HG02642 (cell line): ENCODE measurements around the gene NBPF1.
"Not testable (repeated sequence)": the region's sequence is repeated elsewhere in the genome, so short reads cannot be mapped to it uniquely, and the experiment has no call there.

ENCODE experiments used
- ATAC-seq: cut with Tn5 transposase; IDR thresholded peaks from one replicate; pipeline ENCODE4 v1.9.1; 2021; ENCODE audit warnings: mild to moderate bottlenecking; ENCODE audit not compliant: unreplicated experiment, poor library complexity

Gene NBPF1

DNA sequence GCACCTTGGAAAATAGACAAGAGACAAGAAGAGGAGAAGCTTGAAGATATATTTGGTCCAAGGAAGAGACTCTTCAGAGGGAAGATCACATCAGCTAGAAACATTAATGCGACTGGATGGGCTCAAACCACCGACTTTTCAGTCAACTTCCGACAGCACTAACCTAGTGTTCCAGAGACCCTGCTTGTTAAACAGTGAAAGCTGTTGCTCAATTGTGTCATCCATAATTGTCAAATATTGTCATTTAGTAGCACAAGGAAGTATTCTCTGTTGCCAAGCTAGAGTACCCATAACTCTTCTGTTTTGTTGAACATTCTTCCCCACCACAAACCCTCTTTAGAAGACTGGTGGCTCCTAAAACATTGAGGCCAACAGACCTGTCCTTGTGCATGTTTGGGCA is 56.3 kb downstream of the NBPF1 start:
- not testable (repeated sequence) for ATAC-seq

DNA sequence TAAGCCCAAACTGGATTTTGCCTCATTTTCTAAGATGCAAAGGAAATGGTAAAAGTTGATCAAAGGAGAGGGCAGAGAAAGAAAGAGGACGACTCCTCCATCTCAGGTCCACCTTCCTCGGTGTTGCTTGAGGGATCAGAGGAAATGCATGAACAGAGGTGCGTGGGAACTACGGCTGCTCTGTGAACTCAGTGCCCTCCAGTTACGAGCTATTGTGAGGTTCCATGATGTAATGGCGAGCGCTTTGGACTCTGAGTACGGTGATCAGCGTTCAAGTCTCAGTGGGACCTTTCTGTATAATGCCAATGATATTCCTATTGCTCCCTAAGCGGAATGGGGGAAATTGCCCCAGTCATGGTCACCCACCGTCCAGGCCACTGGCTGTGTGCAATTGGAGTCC is 60.1 kb downstream of the NBPF1 start:
- not testable (repeated sequence) for ATAC-seq

DNA sequence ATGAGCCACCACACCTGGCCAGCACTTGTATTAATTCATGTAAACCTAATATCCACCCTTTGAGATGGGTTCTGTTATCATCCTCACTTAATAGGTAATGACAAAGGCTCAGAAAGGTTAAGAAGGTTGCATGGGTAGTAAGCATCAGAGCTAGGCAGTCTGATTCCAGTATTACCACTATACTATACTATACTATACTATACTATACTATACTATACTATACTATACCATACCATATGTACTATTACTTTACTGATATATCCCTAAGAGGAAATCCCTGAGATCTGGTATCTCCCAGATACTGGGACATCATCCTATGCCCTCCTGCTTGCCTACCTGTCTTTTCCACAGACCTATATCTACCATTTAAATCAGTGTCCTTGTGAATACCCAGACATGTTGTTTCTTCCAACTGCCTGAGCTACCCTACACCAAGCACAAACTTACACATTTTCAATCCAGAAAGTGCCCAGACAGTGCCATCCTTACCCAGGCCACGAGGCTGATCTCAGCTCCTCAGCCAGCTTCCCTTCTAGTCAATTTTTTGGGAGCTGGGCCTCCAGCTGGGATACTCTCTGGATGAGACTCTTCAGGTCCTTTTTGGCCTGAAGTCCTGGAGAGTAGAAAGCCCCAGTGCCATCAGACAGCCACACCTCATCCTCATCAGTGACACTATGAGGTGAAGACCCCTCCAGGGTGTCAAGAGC is 63.0 kb downstream of the NBPF1 start:
- not testable (repeated sequence) for ATAC-seq

DNA sequence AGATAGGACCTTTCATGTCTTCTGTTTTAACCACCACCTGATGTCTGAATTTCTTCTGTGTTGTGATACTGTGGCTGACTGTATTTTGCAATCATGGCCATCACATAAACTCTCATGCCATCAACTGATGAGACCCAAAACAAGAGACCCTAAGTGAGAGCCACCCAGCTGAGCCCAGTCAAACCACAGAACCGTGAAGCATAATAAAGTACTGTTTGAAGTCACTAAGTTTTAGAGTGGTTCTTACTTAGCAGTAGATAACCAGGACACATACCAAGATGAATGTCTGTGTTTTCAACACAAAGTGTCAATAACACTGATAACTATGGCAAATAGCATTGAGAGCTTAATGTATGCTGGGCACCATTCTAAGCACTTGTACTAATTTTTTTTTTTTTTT is 63.8 kb downstream of the NBPF1 start:
- not testable (repeated sequence) for ATAC-seq

DNA sequence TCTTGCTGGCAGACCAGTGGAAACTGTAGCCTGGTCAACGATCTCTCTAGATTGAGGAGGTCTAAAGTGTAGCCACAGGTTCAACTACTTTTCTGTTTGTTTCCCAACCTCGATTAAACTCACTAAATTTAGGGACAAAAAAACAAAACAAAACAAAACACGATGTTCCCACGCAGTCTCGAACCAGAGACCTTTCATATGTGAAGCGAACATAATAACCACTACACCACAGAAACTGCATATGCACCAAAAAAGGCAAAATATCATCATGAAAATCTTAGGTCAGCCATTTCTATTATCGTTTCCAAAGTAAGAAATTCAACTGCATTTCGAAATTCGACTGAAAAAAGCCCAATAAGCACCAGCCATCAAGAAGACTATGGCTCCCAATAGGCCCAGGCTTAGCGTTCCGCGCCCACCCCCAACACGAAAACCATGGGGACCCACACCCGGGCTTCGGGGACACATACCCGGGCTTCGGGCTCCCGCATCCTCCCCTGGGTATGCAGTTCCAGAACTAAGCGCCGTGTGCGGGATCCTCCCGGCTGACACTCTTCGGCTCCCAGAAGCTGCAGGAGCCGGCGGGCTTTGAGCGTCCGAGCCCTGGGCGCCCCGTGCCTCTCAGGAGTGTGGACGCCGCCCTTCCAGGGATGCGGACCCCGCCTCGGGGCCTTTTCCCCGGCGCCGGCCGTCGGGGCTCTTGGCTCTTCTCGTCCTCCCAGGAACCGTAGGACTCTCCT is 65.7 kb downstream of the NBPF1 start:
- ATAC-seq, result not testable (repeated sequence)

DNA sequence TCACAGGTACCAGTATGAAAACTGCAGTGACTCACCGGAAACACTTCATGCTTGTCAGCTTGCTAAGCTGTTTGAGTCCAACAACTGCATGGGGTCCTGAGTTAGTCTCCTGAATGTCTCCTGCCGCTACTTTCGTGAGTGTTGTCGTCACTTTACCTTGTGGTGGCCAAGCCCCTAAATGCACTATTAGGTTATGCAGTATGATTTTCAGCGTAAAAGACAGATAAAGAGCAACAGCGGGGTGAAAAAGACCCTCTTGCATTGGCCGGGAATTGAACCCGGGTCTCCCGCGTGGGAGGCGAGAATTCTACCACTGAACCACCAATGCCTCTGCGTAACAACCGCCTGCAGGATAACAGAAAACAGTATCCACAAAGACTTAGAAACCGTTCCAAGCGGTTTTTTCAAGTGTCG is 67.7 kb downstream of the NBPF1 start:
- ATAC-seq, result not testable (repeated sequence)

DNA sequence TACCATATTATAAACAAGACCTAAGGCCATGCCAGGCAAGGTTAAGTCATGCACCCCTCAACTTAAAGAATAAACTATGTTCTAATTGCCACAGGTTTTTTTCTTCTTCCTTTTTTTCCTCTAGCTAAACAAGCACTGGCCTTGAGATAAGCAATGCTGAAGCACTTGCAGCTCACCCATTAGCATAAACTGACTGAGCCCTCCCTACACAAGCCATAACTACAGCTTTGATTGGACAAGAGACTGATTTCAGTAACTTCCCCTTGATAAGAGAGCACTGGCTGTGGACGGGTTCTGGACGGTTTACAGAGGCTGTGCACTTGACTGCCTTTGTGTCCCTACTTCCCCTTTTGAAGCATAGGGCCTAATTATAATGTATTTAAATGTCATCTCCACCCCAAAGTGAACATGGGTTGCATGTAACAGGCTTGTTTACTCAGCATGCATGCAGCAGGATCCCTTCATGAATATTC is 72.9 kb downstream of the NBPF1 start:
- not testable (repeated sequence) for ATAC-seq

DNA sequence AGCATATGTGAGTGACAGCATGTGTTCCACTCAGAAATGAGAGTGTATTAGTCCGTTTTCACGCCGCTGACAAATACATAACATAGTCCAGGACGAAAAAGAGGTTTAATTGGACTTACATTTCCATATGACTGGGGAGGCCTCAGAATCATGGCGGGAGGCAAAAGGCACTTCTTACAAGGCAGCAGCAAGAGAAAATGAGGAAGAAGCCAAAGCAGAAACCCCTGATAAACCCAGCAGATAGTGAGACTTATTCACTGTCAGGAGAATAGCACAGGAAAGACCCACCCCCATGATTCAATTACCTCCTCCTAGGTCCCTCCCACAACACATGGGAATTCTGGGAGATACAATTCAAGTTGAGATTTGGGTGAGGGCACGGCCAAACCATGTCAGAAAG is 75.8 kb downstream of the NBPF1 start:
- ATAC-seq, result not testable (repeated sequence)

DNA sequence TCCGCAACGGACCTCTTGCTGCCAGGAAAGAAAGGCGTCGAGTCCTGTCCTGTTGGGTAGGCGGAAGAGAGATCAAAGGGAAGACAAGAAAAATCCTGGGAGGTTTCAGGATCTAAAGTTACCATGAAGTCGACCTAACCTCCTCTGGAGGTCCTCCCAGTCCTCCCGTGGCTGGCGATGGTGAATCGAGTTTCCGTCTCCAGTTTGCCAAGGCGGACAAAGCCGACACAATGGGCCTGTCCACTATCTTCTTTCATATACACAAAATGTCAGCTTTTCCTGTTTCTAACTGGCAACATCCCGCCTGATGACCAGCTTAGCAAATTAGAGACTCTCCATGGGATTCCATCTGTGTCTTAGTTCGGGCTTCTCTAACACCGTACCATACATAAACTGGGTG is 76.6 kb downstream of the NBPF1 start:
- not testable (repeated sequence) for ATAC-seq

DNA sequence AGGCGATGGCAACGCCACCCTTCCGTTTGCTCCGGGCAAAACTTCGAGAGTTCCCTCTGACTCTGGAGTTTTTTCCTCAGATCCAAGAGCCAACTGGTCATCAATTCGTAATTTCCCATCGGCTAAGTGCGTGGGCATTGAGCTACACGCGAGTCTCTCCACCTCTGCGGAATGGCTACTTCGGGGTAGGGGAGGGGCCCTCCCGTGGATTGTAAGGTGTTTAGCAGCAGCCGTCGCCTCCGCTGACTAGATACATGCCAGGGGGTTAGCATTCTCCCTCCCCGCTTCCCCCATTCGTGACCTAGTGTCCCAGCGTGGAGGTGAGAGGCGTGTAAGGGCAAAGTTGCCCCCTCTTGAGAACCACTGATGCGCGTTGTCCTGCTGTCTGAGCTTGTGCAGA is 77.5 kb downstream of the NBPF1 start:
- ATAC-seq, result not testable (repeated sequence)

DNA sequence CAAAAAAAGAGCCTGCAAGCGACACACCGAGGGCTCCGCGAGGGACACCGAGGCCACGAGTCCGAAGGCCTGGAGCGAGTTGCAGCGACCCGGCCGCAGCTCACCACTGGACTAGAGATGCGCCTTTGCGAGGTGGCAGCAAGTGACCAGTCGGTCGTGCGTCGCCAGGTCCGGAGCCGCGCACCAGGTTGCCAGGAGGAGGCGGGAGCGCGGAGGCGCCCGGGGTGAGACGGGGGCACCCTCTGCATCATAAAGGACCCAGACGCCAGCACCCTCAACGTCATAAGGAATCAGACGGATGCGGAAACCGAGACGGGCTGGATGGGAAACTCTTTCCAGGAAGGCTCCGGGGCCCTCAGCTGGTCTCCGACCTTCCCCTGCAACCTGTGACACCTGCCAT is 77.9 kb downstream of the NBPF1 start:
- ATAC-seq, result not testable (repeated sequence)

DNA sequence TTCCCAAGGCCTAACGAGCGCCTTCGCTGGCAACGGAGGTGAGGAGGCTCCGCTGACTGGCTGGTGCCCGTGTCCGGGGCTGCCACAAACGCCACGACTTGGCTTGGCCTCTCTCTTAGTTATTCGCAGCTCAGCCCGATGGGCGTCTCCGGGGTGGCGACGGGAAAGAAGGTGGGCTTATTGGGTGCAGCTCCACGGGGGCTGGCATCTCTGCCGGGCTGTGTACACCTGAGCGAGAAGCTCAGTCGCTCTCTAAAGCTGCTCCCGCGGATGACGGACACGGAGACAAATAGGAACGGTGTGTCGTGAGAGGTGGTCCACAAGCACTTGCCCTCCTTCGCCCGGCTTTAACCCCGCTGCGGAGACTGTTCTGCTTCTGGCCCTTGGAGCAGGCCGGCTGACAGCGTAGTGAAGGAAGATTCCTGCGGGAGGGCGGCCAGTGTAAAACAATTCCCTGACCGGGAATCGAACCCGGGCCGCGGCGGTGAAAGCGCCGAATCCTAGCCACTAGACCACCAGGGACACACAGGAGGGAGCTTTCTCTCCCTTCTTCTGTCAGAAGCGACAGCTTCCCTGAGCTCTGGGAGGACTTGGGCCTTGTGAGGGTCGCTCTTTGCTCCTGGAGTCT is 78.4 kb downstream of the NBPF1 start:
- ATAC-seq, result not testable (repeated sequence)

DNA sequence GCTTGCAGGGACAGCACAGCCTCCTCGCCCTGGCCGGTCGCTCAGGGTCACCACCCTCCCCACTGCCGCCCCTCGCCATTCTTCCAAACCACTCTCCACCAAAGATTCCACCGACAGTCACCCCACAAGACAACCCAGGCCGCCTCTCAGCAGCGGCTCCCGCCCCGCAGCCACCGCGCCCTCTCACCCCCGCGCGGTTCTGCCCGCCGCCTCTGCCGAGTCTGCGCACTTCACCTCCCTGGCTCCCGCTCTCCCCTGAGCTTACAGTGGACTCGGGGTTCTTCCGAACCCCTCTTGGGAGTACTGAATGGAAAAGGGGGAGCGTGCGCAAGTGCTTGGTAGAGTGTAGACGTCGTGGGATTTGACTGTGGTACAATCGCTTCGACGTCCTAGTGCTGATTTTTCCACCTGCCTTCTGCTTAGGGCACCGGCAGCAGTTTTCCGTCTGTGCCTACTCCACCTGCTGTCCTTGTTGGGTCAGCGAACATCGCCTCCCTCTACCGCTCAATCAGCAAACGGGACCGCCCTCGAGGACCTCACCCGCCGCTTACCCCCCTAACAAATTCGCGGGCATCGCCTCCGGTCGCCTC is 79.0 kb downstream of the NBPF1 start:
- ATAC-seq, result not testable (repeated sequence)

DNA sequence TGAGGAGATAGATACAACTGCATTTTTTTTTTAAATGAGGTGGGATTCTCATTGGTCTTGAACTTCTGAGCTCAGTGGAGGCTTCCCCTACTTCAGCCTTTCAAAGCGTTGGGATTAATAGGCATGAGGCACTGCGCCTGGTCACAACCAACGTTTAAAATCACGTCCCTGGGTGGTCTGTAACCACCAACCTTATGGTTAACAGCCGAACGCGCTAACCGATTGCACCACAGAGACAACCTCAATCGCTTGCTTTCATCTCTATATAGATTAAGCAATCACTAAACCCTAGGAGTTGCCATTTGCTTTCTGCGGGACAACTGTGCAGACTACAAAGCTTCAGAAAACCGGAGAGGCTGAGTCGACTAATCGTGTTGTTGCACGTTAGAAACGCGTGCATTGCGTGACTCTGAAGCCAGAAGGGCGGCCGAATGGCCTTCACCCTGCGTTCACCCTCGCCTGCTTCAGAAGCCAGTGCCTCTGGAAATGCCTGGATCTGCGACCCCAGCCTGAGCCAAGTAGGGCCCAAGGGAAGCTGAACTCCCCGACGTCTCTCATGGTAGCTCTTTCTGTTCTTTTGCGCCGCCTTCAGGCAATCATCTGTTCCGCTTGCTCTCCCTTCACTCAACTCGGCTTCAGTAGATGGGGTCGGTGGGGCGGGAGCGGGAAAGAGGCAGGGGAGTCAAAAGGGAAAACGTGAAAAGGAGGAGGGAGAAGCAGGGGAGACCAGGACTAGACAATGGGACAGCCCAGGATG is 81.0 kb downstream of the NBPF1 start:
- ATAC-seq, result not testable (repeated sequence)

DNA sequence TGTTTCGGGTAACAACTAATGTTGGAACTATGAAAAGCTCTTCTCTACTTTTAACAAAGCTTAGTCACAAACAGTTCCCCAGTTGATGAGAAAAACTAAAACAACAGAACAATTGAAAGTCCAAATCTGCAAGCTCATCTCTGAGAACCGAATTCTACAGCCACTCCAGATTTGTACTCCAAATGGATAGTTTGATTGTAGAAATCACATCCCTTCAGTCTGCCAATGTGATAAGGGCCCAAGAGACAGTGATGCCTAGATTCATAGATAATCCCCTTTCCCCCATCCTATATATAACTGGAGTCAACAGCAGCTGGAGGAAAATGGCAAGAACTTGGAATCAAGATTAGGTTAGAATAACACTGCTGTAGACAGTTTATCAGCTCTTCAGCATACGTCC is 85.0 kb downstream of the NBPF1 start:
- not testable (repeated sequence) for ATAC-seq

DNA sequence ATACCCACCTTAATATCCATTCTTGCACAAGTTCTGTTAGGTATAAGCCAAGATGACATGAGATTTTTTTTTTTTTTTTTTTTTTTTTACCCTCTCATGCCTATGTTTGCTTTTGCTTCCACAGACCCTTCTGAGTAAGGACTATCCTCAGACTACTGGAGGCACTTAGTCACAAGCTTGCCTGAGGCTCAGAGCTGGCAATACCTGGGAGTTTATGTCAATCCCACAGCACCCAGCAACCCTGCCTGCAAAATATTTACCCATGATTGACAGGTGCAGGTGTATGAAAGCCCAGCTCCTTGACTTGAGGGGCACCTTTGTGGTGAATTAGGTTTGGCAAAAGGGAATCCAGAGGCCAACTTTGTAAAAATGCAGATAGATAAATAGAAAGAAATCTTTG is 87.6 kb downstream of the NBPF1 start:
- ATAC-seq, result not testable (repeated sequence)

DNA sequence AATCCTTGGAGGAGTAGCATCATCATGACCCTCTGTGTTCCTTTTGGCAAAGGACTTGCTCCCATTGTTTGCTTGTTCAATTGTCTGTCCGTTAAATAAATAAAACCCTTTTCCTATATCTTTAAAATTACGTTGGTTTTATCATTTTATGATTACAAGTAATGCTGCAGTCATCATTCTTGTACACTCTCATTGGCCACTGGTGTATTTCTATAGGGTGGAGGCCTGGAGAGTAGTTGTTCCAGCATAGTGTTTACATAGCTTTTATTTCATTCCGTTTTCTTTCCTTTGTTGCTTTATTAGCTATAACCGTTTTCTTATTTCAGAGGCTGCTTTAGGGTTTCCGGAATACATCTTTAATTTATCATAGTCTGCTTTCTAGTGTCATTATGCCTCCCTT is 91.7 kb downstream of the NBPF1 start:
- ATAC-seq, result not testable (repeated sequence)

DNA sequence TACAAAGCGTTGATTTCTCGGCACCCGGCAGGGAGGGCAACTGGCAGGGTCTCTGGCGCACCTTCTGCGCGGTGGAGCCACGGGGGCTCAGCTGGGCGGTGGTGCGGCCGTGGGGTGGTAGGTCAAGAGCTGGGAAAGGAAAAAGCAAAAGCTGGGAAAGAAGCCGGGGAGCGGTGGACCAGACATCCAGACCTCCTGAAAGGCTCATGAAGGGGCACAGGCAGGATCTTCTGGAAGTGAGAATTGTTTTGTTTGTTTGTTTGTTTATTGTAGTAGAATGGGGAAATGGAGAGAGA is 92.1 kb downstream of the NBPF1 start:
- no peak for ATAC-seq

DNA sequence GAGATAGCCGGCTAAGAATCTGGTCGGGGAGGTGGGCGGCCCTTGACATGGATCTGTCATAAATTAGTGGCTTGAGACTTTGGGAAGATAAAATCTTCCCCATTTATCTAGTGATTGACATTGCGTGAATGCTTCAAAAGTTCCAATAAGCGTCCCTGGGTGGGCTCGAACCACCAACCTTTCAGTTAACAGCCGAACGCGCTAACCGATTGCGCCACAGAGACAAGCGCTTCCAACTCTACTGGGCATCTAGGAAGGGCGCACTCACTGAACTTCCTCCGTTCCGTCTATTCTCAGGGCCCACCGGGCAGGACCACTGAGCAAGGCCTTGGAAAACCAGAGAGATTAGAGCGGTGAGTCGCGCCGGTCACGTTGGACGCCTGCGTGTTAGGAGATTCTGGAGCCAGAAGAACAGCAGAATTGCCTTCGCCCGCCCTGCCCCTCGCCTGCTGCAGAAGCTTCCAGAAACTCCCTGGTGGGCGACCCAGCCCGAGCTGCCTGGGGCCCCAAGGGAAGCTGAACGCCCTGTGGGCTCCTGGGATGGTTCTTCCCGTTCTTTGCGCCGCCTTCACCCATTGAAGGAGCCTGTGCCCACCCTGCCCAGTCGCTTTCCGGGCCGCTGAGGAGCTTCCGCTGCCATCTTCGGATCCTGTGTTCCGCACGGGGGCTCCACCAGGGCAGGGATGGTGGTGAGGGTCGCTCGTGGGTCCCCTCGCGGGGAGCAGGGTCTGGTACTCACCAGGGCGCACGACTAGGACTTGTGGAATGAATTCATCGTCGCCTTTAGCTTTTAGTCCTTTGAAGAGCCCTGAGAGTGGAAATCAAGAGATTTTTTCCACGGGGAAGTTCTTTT is 92.7 kb downstream of the NBPF1 start:
- ATAC-seq, result not testable (repeated sequence)
